NCI-H2081 (cell line): Measurements from ENCODE around the gene CDRT4.
"Not testable (repeated sequence)": the region's sequence is repeated elsewhere in the genome, so short reads cannot be mapped to it uniquely, and the experiment has no call there.

Source experiments
- DNase-seq, 2 experiments: peaks; one replicate each; lab custom pipeline; 2025; lab: John Stamatoyannopoulos, UW

CDRT4 gene

GRCh38 chr17:15456972-15457722 lies 10.3 kb downstream of the CDRT4 start:
- DNase-seq: no peak

GRCh38 chr17:15456496-15456895 lies 10.9 kb downstream of the CDRT4 start:
- DNase-seq: no peak

- no peak for DNase-seq
These were observed 13.1 kb downstream of the CDRT4 start for GRCh38 chr17:15454346-15454745.

- no peak for DNase-seq
These were observed 13.6 kb downstream of the CDRT4 start for GRCh38 chr17:15453782-15454181.

- no peak for DNase-seq
These were observed 14.2 kb downstream of the CDRT4 start for GRCh38 chr17:15453246-15453645.

GRCh38 chr17:15452746-15453145 lies 14.7 kb downstream of the CDRT4 start:
- DNase-seq: no peak

- DNase-seq: no peak
These were observed 15.7 kb downstream of the CDRT4 start for GRCh38 chr17:15451680-15452079.

- DNase-seq: no peak
These were observed 18.9 kb downstream of the CDRT4 start for GRCh38 chr17:15448580-15448956.

- DNase-seq: no peak
These were observed 19.4 kb downstream of the CDRT4 start for GRCh38 chr17:15447928-15448579.

- DNase-seq: no peak
These were observed 21.4 kb downstream of the CDRT4 start for GRCh38 chr17:15446036-15446435.

- no peak for DNase-seq
These were observed 22.6 kb downstream of the CDRT4 start for GRCh38 chr17:15444805-15445204.

GRCh38 chr17:15442311-15443180 lies 24.9 kb downstream of the CDRT4 start:
- DNase-seq: no peak

- DNase-seq: no peak
These were observed 26.1 kb downstream of the CDRT4 start for GRCh38 chr17:15441315-15441714.

GRCh38 chr17:15440347-15440746 lies 27.1 kb downstream of the CDRT4 start:
- no peak for DNase-seq

GRCh38 chr17:15439205-15439985 lies 28.0 kb downstream of the CDRT4 start:
- DNase-seq: not testable (repeated sequence)

- DNase-seq: no peak
These were observed 28.8 kb downstream of the CDRT4 start for GRCh38 chr17:15438491-15439105.

- DNase-seq: no peak
These were observed 30.2 kb downstream of the CDRT4 start for GRCh38 chr17:15437303-15437635.

- DNase-seq: no peak
These were observed 30.7 kb downstream of the CDRT4 start for GRCh38 chr17:15436473-15437302.

- DNase-seq: no peak
These were observed 32.5 kb downstream of the CDRT4 start for GRCh38 chr17:15434956-15435355.

GRCh38 chr17:15432807-15433611 lies 34.4 kb downstream of the CDRT4 start:
- DNase-seq: no peak
